GM19351 (cell line): ENCODE results near the gene BIVM.
A peak's percentile ranks its signal among the peaks of the same experiment; 100 is the strongest.
"Not testable (repeated sequence)": the region's sequence is repeated elsewhere in the genome, so short reads cannot be mapped to it uniquely, and the experiment has no call there.

Source experiments
- ATAC-seq: cut with Tn5 transposase; IDR thresholded peaks from one replicate; pipeline ENCODE4 v1.9.1; 2021; ENCODE audit warnings: mild to moderate bottlenecking, moderate library complexity; ENCODE audit not compliant: unreplicated experiment

Gene BIVM, protein sequence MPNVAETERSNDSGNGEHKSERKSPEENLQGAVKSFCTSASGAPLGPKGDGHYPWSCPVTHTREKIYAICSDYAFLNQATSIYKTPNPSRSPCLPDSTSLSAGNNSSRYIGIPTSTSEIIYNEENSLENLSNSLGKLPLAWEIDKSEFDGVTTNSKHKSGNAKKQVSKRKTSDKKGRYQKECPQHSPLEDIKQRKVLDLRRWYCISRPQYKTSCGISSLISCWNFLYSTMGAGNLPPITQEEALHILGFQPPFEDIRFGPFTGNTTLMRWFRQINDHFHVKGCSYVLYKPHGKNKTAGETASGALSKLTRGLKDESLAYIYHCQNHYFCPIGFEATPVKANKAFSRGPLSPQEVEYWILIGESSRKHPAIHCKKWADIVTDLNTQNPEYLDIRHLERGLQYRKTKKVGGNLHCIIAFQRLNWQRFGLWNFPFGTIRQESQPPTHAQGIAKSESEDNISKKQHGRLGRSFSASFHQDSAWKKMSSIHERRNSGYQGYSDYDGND

DNA sequence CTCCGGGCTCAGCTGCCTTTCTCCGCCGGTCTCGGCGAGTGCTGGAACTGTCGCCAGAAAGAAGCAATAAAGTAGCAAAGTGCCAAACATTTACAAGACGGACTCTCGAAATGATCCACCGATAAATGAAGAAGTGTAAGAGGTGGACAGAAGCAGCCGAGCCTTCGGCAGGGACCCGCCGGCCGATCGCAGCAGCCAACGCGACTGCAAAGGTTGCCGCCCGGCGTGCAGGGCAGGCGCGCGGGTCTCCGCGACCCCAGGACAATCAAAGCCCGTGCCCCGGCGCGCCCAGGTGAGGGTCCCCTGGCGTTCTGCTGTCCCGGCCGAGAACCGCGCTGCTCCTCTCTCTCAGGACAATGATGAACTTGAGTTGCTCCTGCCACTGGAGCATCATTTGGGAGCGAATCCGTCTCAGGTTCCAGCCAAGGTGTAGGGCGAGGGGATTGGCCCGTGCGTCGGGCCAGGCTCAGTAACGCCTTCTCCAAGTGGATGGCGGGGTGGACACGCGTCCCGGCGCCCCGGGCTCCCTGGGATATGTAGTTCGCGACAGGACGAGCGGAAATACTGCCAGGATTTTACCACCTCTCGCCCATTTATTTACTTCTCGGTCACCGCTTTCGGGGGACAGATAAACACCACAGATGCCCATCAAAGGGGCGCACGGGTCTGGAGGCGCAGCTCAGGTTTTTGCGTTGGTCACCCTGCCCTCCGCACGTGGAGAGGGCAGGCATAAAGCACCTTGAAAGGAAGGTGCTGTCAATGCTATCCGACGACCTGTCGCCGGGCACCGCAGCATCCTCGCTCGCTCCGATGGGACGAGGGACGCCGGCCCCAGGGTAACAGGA, at the start of gene BIVM, which contains the start of gene POGLUT2:
Gene BIVM, plus strand, starts transcription at position 539 of the 845 bp plus-strand sequence. CDS start 8,149 bp downstream, outside the sequence.
Gene POGLUT2, minus strand, starts transcription at position 396 of the 845 bp plus-strand sequence. Its CDS starts 306 bp downstream, at position 90.
- ATAC-seq = peak; percentile 73

DNA sequence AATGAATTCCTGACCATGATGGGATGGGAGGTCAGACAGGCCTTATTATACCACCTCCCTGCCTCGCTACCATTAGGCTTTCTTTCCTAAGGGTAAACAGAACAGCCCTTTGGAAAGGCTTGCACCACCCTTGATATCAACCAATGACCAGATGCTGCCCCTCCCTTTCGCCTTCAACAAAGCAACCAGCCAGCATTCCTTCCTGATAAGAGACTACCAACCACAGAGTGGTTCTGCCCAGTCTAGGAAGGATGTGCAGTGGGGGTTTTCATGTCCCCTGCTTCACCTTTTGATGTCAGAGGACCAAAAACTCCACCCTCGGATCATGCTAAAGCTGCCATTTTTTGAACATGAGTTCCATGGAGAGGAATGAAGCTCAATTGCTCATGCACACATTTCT, 47.0 kb upstream of the BIVM start:
- ATAC-seq = no peak

DNA sequence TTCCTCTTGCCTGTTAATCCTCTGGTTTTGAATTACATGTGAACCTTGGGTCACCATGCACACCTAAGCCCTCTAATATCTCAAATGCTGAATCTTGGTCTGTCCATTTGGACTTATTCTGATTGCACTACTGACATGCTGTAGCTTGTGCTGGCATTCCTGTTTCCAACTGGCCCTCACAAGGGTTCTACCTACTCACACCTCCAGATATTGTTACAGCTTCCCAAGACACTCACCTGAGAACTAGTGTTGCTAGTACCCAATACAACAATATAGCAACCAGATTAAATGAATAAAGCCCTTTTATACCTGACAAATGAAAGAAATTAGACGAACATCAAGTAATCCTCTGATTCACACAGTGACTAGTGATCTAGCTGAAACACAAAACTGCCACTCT, 41.9 kb upstream of the BIVM start:
- ATAC-seq = no peak

DNA sequence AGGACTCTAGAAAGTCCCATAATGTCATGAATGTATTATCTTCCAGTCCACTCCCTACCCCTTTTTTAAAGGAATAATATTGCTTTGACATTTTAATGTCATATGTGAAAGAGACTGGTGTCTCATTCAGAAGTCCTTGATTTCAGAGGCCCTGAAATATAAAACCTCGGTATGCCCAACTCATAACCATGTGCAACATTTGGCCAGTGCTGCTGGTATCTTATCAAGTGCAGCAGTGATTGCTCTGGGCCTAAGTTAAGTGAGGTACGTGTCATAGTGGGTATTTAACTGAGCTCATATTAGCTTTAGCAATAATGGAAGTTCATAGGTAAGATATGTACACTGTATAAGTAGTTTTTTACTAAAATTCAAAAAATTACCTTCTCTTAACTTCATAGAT, 40.1 kb upstream of the BIVM start:
- no peak for ATAC-seq

DNA sequence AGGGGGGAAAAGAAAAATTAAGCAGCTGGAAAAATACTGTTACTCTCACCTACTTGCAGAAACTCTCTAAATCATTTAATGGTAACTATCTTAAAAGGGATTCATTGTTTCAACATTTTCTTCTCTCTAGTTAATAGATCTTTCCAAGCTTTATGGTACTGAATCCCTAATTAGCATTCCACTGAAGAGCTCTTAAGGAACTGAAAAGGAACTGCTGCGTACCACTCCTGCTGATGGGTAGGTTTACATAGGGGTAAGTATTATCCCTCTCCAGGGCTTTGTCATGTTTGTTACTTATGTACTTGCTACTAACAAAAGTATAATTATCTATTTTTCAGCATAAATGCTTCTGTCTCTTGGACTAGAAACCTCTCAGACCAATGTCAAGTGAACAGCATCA, 37.8 kb upstream of the BIVM start:
- no peak for ATAC-seq

DNA sequence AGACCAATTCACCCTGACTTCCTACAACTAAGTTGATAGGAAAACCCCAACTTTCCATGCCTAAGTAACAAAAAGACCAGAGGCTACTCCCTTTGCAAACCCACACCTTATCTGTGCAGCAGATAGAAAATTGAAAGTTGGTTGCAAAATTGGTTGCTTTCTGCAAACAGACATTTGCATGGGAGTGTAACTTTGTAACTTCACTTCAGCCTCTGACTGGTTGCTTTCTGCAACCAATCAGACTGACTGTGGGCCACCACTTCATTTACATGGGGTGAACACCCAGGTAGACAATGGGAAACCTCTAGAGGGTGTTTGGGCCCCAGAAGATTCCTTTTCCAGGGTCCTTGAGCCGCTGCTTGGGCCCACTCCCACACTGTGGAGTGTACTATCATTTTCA, 35.2 kb upstream of the BIVM start:
- ATAC-seq = no peak

DNA sequence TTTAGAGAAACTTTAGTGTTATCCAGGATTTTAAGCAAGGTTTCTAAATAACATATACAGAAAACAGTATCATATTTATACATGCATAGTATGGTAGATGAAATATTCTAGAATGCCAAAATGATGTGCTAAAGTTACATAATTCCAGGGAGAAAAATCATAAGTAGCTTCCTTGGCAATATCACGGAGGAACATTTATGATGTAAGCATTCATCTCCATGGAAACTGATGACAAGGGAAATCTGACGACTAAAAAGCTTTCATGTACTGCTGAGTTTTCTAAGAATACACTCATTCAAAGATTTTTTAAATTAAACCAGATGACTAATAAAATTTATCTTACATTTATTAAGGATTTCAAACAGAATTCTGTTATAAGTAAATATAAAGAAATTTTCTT, 30.0 kb upstream of the BIVM start:
- no peak for ATAC-seq

DNA sequence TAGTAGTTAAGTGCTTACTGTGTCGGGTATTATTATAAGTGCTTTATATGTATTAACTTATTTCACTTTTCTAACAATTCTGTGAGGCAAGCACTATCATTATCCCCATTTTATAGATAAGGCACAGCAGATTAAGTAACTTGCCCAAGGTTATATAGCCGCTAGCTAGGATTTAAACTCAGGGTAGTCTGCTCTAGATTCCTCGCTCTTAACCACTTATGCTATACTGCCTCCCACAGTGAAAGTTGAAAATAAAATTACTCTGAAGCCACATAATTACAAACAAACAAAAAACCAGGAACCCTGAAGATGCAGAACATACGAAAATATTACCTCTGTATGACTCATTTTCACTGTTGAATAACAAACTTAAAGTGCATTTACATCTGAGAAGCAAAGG, 29.2 kb upstream of the BIVM start:
- no peak for ATAC-seq

DNA sequence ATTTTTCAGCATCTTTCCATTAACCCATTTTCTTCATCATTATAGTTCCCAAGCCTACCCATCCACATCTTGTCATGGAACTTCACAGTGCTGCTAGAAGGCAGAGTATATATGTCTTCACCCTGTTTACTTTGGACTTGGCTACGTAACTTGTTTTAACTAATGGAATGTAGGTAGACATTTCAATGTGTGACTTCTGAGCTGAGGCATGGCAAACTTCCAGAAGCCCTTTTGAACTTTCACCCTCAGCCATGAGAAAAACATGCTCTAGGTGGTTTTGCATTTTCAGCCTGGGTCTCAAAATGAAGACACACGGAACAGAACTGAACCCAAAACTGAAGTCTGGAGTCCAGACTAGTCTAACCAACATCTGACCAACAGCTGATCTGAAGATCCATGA, 28.5 kb upstream of the BIVM start:
- no peak for ATAC-seq

DNA sequence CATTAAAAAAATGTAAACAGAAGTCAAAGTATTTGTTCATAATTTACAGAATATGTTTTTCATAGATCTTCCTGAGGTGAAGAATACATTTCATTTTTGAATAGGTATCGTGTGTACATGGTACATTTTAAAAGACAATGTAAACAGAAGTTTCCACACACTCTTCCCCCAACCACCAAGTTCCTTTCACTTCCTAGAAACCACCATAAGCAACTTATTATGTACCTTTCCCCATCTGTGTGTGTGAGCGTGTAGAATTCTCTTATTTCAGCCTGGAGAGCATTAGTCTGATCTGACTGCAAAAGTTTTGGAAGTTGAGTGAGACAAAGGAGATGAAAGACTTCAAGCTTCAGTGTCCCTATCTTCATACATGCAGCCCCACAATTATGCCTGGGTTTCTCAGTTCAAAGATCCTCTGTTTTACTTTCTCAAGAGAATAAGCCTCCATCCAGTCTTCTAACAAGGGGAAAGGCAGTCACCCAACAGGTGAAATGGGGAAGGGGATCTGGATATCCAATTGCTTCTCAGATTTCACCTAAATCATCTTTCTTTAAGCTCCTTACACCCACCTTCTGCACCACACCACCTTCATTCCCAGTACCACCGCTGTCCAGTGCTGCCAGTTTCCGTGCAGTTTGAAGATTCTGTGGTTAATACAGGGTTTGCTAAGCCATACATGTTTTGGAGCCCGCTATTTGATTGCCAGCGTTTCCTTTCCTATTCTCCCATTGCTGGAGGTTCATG, 27.4 kb upstream of the BIVM start:
- no peak for ATAC-seq

DNA sequence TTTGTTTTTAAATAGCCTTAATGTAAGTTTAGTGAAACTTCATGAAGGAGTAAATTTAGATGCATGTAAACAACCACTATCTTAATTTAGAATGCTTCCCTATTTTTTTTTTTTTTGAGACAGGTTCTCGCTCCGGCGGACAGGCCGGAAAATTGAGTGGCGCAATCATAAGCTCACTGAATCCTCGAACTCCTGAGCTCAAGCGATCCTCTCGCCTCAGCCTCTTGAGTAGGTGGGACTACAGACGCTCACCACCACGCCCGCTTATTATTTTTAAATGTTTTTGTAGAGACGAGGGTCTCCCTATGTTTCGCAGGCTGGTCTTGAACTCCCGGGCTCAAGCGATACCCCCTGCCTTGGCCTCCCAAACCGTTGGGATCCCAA, 26.9 kb upstream of the BIVM start:
- ATAC-seq = no peak

DNA sequence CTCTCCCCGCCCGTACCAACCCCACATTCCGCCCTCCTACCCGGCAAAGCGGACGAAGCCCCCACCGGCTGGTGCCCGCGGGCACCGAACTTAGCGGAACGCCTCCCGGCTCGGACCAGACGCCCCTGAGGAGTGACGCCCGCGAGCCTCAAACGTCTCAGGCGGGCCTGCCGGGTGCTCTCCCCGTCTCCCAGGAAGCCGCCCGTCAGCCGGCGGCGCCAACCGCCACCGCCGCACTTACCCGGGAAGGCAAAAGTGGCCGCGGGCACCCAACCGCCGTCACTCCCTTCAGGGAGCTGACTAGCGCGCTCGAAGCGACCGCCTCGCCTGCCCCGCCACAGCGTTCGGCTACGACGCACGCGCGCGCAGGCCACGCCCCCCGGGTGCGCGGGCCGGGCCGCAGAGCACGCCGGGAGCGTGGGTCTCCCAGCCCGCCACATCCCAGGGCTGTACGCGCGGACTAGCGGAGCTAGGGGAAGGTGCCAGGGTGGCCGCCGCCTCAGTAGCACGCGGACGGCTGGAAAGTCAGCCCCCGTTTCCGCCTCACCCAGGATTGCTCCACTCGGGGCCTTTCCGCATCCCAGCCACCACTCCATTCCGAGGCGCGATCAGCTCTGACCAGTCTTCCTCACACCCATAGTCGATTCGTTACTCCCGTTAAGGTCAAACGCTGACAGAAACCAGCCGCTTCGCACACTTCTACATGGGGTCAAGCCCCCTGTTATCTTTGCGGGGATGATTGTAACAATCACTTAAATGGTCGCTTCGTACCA, 25.3 kb upstream of the BIVM start, which contains the start of gene TEX30:
Gene TEX30, minus strand, starts transcription at position 346 of the 773 bp plus-strand sequence. CDS start 3,760 bp downstream, outside the sequence.
- peak; percentile 86 for ATAC-seq

DNA sequence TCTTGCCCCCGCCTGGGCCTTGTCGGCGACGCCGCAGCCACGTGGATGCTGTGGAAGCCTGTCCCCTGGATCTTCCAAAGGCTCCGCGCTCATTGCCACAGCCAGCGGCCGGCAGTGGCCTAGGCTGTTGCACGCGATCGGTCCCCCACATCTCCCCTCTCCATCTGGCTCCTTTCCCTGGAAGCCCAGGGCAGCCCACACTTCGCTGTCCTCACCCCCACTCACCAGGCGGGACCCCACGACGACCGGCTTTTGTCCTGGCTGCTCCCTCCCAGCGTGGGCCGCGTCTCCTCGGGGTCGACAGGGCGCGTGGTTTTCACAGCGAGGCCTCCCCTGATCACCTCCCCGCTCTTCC, 24.7 kb upstream of the BIVM start:
- ATAC-seq = no peak

DNA sequence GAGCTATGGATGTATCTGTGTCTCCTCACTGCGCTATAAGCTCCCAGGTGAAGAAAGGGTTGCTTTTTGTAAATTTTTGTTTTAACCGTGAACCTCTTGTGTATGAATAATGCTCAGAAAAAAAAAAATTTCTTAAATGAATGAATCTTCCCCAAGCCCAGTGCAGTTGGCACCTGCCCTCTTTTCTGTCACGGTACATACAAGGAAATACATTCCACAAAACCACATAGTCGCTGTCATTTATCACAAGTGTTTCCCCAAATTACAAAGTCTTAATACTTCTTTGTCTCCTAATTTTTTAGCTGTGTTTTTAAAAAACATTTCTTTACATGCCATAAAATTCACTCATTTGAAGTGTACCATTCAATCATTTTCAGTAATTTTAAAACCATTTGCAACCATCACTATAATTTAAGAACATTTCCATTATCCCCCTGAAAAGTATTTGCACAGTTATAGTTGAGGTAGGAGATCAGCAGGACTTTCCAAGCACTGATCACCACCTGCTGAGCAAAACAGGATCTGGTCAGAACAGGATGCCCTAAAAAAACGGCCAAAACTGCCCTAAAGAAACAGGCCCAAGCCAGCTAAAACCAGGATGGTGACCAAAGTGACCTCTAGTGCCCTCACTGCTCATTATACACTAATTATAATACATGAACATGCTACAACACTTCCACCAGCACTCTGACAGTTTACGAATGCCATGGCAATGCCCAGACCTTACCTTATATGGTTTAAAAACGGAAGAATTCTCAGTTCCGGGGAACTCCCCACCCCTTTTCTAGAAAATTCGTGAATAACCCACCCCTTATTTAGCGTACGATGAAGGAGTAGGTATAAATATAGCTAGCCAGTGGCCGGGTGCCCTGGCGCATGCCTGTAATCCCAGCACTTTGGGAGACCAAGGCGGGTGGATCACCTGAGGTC, 24.1 kb upstream of the BIVM start:
- ATAC-seq = no peak

DNA sequence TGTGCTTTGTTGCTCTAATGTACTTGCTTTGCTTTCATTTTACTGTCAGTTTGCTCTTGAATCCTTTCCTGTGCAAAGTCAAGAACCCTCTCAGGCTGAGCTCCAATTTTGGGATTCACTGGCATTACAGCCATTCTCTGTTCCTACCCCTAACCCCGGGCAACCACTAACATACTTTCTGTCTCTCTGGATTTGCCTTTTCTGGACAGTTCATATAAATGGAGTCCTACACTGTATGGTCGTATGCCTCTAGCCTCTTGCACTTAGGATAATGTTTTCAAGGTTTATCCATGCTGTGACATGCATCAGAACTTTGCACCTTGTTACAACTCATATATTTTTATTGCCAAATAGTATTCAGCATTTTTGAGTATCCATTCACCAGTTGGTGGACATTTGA, 22.6 kb upstream of the BIVM start:
- no peak for ATAC-seq

DNA sequence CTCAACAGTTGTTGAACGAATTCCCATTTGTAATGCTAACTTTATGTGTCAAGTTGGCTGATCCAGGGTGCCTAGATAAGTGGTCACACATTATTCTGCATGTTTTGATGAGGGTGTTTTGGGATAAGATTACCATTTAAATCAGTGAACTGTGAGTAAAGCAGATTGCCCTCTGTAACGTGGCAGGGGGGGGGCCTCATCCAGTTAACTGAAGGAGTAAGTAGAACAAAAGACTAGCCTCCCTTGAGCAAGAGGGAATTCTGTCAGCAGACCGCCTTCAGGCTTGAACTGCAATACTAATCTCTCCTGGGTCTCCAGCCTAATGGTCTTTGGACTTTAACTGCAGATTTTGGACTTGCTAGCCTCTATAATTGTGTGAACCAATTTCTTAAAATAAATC, 21.2 kb upstream of the BIVM start:
- ATAC-seq = no peak

DNA sequence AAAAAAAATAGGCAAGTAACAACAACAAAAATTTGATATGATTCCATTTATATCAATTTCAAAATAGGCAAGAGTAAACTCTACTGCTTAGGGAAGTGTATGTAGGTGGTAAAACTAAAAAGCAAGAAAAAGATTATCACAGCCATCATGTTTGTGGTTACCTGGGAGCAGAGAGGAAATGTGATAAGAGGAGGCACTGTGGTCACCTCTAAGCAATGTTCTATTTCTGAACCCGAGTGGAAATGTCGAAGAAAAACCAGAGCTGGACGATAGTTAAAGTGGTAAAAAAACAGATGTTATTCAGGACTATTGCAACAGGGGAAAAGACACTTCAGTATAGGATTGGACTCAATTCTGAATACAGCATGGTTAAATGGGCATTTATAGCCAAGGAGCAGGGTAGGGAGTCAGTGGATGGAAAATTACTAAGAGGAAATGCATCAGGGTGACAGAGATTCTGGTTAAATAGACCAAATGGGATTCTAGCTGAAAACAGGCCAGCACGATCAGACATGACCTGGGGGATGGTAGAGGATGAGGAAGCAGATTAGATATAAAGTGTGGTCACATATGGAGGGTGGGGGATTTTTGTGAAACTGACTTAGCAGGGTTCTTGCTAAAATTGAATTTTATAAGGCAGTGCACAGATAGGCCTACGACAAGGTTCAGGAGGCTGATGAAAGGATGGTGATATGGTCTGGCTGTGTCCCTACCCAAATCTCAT, 19.3 kb upstream of the BIVM start:
- ATAC-seq = peak; percentile 63

DNA sequence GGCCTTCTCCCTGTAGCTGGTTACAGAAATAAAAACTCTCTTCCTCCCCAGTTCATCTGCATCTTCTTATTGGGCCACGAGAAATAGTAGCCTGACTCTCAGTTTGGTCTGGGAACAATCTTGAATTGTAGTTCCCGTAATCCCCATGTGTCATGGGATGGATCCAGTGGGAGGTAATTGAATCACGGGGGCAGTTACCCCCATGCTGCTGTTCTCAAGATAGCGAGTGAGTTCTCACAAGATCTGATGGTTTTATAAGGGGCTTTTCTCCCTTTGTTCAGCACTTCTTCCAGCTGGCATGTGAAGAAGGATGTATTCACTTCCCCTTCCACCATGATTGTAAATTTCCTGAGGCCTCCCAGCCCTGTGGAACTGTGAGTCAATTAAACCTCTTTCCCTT, 18.3 kb upstream of the BIVM start:
- ATAC-seq = not testable (repeated sequence)

DNA sequence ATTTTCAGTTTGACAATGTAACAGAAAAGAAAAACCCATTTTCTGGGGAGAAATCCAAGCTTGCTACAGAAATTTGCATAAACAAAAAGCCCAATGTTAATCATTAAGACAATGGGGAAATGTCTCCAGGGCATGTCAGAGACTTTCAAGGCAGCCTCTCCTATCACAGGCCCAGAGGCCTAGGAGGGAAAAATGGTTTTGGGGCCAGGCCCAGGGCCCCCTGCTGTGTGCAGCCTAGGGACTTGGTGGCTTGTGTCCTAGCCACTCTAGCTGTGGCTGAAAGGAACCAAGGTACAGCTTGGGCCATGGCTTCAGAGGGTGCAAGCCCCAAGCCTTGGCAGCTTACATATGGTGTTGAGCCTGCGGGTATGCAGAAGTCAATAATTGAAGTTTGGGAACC, 17.3 kb upstream of the BIVM start:
- ATAC-seq = no peak
